Spleen (tissue), 7 donors: ENCODE data around the gene NUAK2.

Experiments
- CTCF ChIP-seq, 11 experiments: fragments of 200-600 bp in 7 of 11; fragments of 450-650 bp in 4 of 11; sonication (generic) in 4 of 11; IDR thresholded peaks in 8 of 11; conservative IDR thresholded peaks in 3 of 11; 1 replicate in 7 of 11; 2 replicates in 4 of 11; pipeline versions ENCODE4 v1.4.0 to v1.8.0; 2016 to 2021; ENCODE audit warnings: antibody characterized with exemption in 11 of 11, inconsistent platforms in 4 of 11, mild to moderate bottlenecking in 1 of 11
- POLR2A ChIP-seq, 3 donors: fragments of 450-650 bp; IDR thresholded peaks; one replicate each; pipeline ENCODE4 v1.5.1; 2017; ENCODE audit warnings: antibody characterized with exemption in 3 of 3, mild to moderate bottlenecking in 1 of 3
- donor health status: DM: no; HTN: no; CAD: no; lungs with moderate emphysema.
- donor health status: DM: no; HTN: no; CAD: no.
- donor health status: DM: no; HTN: no; CAD: no.

- TF ChIP-seq CTCF (IDR thresholded peaks at IDR 0.05 in 8 of 11, conservative IDR thresholded peaks at IDR 0.05 in 3 of 11) (no peak), POLR2A (IDR thresholded peaks at IDR 0.05) (no peak)
These were observed 6.9 kb upstream of the NUAK2 start for GRCh38 chr1:205328476-205328875.
